ENCODE results near the gene OBP2A.

OBP2A gene

DNA sequence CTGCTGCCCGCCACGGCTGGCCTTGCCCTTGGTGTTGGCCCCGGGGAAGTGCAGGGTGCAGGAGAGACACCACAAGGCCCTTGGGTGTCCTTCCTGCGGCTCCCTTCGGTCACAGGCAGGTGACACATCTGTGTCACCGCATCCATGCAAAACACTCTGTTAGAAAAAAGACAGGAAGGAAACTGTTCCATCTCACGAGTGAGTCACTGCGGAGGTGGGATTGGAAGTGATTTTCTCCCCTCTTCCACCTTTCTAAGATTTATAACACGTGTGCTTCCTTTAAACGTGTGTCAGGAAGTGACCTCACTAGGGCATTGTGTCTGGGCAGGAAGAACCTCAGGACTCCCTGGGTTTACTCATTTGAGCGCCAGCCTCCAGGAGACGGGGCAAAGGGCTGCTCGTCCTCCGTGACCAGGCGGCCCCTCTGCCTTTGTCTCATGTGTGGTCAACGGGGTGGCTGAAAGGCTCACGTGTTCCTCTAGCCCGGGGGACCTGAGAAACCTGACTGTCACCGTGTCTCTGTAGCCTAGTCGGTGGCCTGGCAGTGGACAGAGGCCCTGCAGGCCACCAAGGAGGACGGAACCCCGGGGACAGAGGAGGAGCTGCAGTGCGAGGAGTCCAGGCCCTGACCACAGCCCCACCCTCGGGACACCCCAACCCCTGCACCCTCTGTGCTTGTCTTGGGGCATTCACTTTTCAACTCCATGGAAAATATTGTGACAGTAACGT, 29.6 kb upstream of the OBP2A start:
- no peak overlapping the region for H3K4me2 ChIP-seq (ENCODE audit: low read length)
- TF ChIP-seq, protein P1, sequence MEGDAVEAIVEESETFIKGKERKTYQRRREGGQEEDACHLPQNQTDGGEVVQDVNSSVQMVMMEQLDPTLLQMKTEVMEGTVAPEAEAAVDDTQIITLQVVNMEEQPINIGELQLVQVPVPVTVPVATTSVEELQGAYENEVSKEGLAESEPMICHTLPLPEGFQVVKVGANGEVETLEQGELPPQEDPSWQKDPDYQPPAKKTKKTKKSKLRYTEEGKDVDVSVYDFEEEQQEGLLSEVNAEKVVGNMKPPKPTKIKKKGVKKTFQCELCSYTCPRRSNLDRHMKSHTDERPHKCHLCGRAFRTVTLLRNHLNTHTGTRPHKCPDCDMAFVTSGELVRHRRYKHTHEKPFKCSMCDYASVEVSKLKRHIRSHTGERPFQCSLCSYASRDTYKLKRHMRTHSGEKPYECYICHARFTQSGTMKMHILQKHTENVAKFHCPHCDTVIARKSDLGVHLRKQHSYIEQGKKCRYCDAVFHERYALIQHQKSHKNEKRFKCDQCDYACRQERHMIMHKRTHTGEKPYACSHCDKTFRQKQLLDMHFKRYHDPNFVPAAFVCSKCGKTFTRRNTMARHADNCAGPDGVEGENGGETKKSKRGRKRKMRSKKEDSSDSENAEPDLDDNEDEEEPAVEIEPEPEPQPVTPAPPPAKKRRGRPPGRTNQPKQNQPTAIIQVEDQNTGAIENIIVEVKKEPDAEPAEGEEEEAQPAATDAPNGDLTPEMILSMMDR (IDR thresholded peaks at IDR 0.05): no peak
- no peaks in the 10 kb centered on the region for H3K27me3 ChIP-seq (ENCODE audit: control insufficient read depth, insufficient read depth, low read length)
- H2AFZ ChIP-seq: no peak overlapping the region
- H3K4me1 ChIP-seq: no peaks in the 10 kb centered on the region
- H3K4me3 ChIP-seq (ENCODE audit: low read depth, low read length): no peak overlapping the region
- H3K79me2 ChIP-seq: no peaks in the 10 kb centered on the region
- no peaks in the 10 kb centered on the region for H3K9me3 ChIP-seq (ENCODE audit: control insufficient read depth, low read length)
- H3K9ac ChIP-seq: no peak overlapping the region
- no peak overlapping the region for H3K27ac ChIP-seq
- H3K36me3 ChIP-seq (ENCODE audit: control insufficient read depth, insufficient read depth, low read length): no peaks in the 10 kb centered on the region

GRCh38 chr9:135517407-135517822, 28.5 kb upstream of the OBP2A start:
- H3K27me3 ChIP-seq (ENCODE audit: control insufficient read depth, insufficient read depth, low read length): no peaks in the 10 kb centered on the region
- H3K4me1 ChIP-seq: no peaks in the 10 kb centered on the region
- no peak overlapping the region for H2AFZ ChIP-seq
- TF ChIP-seq, protein P1 (IDR thresholded peaks at IDR 0.05): no peak
- H3K4me2 ChIP-seq (ENCODE audit: low read length): no peak overlapping the region
- H3K9ac ChIP-seq: no peak overlapping the region
- H3K79me2 ChIP-seq: no peaks in the 10 kb centered on the region
- H3K36me3 ChIP-seq (ENCODE audit: control insufficient read depth, insufficient read depth, low read length): no peaks in the 10 kb centered on the region
- no peak overlapping the region for H3K27ac ChIP-seq
- no peak overlapping the region for H3K4me3 ChIP-seq (ENCODE audit: low read depth, low read length)
- no peaks in the 10 kb centered on the region for H3K9me3 ChIP-seq (ENCODE audit: control insufficient read depth, low read length)

DNA sequence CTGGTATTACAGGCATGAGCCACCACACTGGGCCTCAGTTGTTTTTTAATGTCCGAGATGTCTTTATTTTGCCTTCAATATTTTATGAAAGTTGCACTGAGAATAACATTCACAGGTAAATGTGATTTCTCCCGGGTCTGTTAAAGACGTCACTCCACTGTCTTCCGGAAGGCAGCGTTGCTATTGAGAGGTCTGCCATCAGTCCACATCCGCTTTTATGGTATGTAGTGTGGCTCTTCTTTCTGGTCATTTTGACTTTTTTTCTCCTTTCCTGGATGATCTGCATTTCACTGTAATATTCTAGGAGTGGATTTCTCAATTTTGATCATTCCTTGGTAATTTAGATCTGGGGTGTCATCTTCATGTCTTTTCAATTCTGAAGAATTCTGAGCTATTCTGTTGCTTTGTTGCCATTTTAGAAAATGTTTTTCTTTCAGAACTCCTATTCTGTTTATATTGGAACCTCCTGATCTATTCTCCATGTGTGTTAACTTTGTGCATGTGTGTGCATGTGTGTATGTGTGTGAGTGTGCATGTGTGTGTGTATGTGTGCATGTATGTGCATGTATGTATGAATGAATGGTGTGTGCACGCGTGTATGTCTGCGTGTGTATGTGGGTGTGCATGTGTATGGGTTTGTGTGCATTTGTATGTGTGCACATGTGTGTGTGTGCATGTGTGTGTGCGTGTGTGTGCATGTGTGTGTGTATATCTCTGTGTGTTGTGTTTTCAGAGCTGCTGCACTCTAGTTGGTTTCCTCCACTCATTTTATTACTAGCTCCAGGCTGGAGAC, 26.6 kb upstream of the OBP2A start:
- Histone ChIP-seq H3K79me2 (no peaks in the 10 kb centered on the region), H3K4me1 (no peaks in the 10 kb centered on the region), H3K9me3 (ENCODE audit: control insufficient read depth, low read length) (no peaks in the 10 kb centered on the region), H3K4me2 (ENCODE audit: low read length) (no peak overlapping the region), H3K27ac (no peak overlapping the region), H2AFZ (no peak overlapping the region), H3K27me3 (ENCODE audit: control insufficient read depth, insufficient read depth, low read length) (no peaks in the 10 kb centered on the region), H3K9ac (no peak overlapping the region), H3K36me3 (ENCODE audit: control insufficient read depth, insufficient read depth, low read length) (no peaks in the 10 kb centered on the region), H3K4me3 (ENCODE audit: low read depth, low read length) (no peak overlapping the region)
- TF ChIP-seq, protein P1 (IDR thresholded peaks at IDR 0.05): no peak

- Histone ChIP-seq H3K79me2 (no peaks in the 10 kb centered on the region), H3K4me1 (no peaks in the 10 kb centered on the region), H3K9ac (no peak within 1 kb of the TSS), H2AFZ (no peak within 1 kb of the TSS), H3K9me3 (ENCODE audit: control insufficient read depth, low read length) (no peaks in the 10 kb centered on the region), H3K27ac (no peak within 1 kb of the TSS), H3K27me3 (ENCODE audit: control insufficient read depth, insufficient read depth, low read length) (no peaks in the 10 kb centered on the region), H3K36me3 (ENCODE audit: control insufficient read depth, insufficient read depth, low read length) (no peaks in the 10 kb centered on the region), H3K4me3 (ENCODE audit: low read depth, low read length) (no peak within 1 kb of the TSS), H3K4me2 (ENCODE audit: low read length) (no peak within 1 kb of the TSS)
- TF ChIP-seq, protein P1 (IDR thresholded peaks at IDR 0.05): no peak
Measured at GRCh38 chr9:135520916-135521607, 24.9 kb upstream of the OBP2A start, which contains the start of gene LCN1. Gene LCN1, plus strand, starts transcription at chr9:135521440. Its CDS starts 58 bp downstream, at chr9:135521498.
